GM21737 (cell line): ENCODE data around the gene C12orf60.

Experiments
- ATAC-seq: cut with Tn5 transposase; IDR thresholded peaks from one replicate; pipeline ENCODE4 v1.9.1; 2021; ENCODE audit warnings: mild to moderate bottlenecking, moderate library complexity; ENCODE audit not compliant: unreplicated experiment

The C12orf60 gene

GRCh38 chr12:14871247-14871646, 67.8 kb downstream of the C12orf60 start:
- ATAC-seq = no peak

GRCh38 chr12:14871886-14872285, 68.4 kb downstream of the C12orf60 start:
- no peak for ATAC-seq

GRCh38 chr12:14873440-14874185, 70.1 kb downstream of the C12orf60 start:
- ATAC-seq = no peak
